HL-60 (cell line): ENCODE measurements around the gene AKAP13.

ENCODE experiments used
- DNase-seq, 2 experiments: peaks; one replicate each; pipeline ENCODE4 v3.0.0-alpha.2; 2010 to 2020; ENCODE audit warnings: low read depth in 1 of 2, low spot score in 1 of 2
- H3K27ac ChIP-seq: fragments of 250-450 bp; sonication (Bioruptor Pico); replicated peaks from 2 replicates; pipeline ENCODE4 v1.5.1; 2020; ENCODE audit warnings: mild to moderate bottlenecking, moderate library complexity
- H3K27me3 ChIP-seq: fragments of 250-450 bp; sonication (Bioruptor Pico); 2 replicates; pipeline ENCODE4 v1.5.1; 2021; ENCODE audit warnings: mild to moderate bottlenecking, moderate library complexity; ENCODE audit not compliant: insufficient read depth, poor library complexity, severe bottlenecking
- H3K4me3 ChIP-seq: replicated peaks from 2 replicates; pipeline ENCODE4 v1.5.1; 2011; ENCODE audit warnings: mild to moderate bottlenecking, control low read depth, low read length; ENCODE audit not compliant: insufficient read depth
- CTCF ChIP-seq: IDR thresholded peaks from one replicate; pipeline ENCODE4 v1.5.1; 2011; ENCODE audit warnings: low read length, control low read depth, inconsistent platforms; ENCODE audit not compliant: insufficient read depth
- GABPA ChIP-seq: IDR thresholded peaks from 2 replicates; pipeline ENCODE4 v1.6.1; 2012; ENCODE audit warnings: low read depth
- POLR2AphosphoS5 ChIP-seq: IDR thresholded peaks from 2 replicates; pipeline ENCODE4 v1.6.1; 2012; ENCODE audit warnings: low read depth
- REST ChIP-seq: IDR thresholded peaks from 2 replicates; pipeline ENCODE4 v1.6.1; 2012; ENCODE audit warnings: low read depth; ENCODE audit not compliant: insufficient replicate concordance
- SPI1 ChIP-seq: IDR thresholded peaks from 2 replicates; pipeline ENCODE4 v1.6.1; 2012; ENCODE audit warnings: low read depth, mild to moderate bottlenecking, borderline replicate concordance

Gene AKAP13

GRCh38 chr15:85744579-85744978, 364.2 kb downstream of the AKAP13 start:
- H3K27ac ChIP-seq, result no peak overlapping the region
- no peak overlapping the region for H3K4me3 ChIP-seq
- TF ChIP-seq REST, result no peak
- no peak for TF ChIP-seq POLR2AphosphoS5
- no peak for TF ChIP-seq GABPA
- TF ChIP-seq SPI1, result no peak
- no peak for TF ChIP-seq CTCF
- H3K27me3 ChIP-seq, result no peaks in the 10 kb centered on the region
- no peak for DNase-seq

- TF ChIP-seq POLR2AphosphoS5 (no peak), GABPA (no peak), SPI1 (no peak), CTCF (no peak), REST (no peak)
Observed at GRCh38 chr15:85745023-85745422, 364.6 kb downstream of the AKAP13 start.

GRCh38 chr15:85745525-85746150, 365.2 kb downstream of the AKAP13 start:
- no peaks in the 10 kb centered on the region for H3K27me3 ChIP-seq
- TF ChIP-seq POLR2AphosphoS5 (no peak), CTCF (no peak), GABPA (no peak)
- no peak overlapping the region for H3K27ac ChIP-seq
- no peak for DNase-seq
- no peak overlapping the region for H3K4me3 ChIP-seq

More at GRCh38 chr15:85745023-85745422, 364.6 kb downstream of the AKAP13 start:
- DNase-seq, result no peak
- Histone ChIP-seq H3K4me3 (no peak overlapping the region), H3K27me3 (no peaks in the 10 kb centered on the region), H3K27ac (no peak overlapping the region)

- DNase-seq, result no peak
- no peak for TF ChIP-seq GABPA
- Histone ChIP-seq H3K27me3 (no peaks in the 10 kb centered on the region), H3K27ac (no peak overlapping the region), H3K4me3 (no peak overlapping the region)
Observed at GRCh38 chr15:85746641-85747040, 366.2 kb downstream of the AKAP13 start.
